ENCODE results near the gene WBP1L. TPM values are rescaled to one million over a fixed set of nuclear protein-coding genes. Genes with fewer than 3 reads are reported as not detected.
"Not testable (repeated sequence)": the region's sequence is repeated elsewhere in the genome, so short reads cannot be mapped to it uniquely, and the experiment has no call there.

Gene WBP1L
- total and polyA plus RNA-seq, 4 donors, result 19.1 to 52.3 (median 45.2) TPM

GRCh38 chr10:102834143-102834542, 90.4 kb downstream of the WBP1L start:
- H3K27me3 ChIP-seq (ENCODE audit: control insufficient read depth in 3 of 3, insufficient read depth in 3 of 3, low read length in 2 of 3), result no peaks in the 10 kb centered on the region
- no peak for ATAC-seq (ENCODE audit: insufficient read depth, low FRiP score)
- H3K4me3 ChIP-seq, result no peak overlapping the region
- DNase-seq, result no peak
- no peak overlapping the region for H3K9ac ChIP-seq (ENCODE audit: insufficient read depth in 1 of 2, low read length in 2 of 2)
- H3K4me1 ChIP-seq (ENCODE audit: control insufficient read depth in 5 of 5, insufficient read depth in 5 of 5, low read length in 5 of 5), result peaks cover 0 to 2% (median 0%) of the 10 kb centered on the region in 5 donors
- no peak overlapping the region for H3K27ac ChIP-seq (ENCODE audit: low read depth in 1 of 2, low read length in 1 of 2)
- no peaks in the 10 kb centered on the region for H3K9me3 ChIP-seq (ENCODE audit: control insufficient read depth in 4 of 4, insufficient read depth in 3 of 4, low read length in 3 of 4)
- 58 to 68% methylated on average over 9 of the region's 9 CpGs for WGBS, 2 donors
- H3K36me3 ChIP-seq (ENCODE audit: control insufficient read depth in 4 of 4, insufficient read depth in 4 of 4, low read length in 4 of 4), result no peaks in the 10 kb centered on the region
- TF ChIP-seq CTCF (IDR thresholded peaks at IDR 0.05; ENCODE audit: control extremely low read depth, extremely low read depth), result no peak

DNA sequence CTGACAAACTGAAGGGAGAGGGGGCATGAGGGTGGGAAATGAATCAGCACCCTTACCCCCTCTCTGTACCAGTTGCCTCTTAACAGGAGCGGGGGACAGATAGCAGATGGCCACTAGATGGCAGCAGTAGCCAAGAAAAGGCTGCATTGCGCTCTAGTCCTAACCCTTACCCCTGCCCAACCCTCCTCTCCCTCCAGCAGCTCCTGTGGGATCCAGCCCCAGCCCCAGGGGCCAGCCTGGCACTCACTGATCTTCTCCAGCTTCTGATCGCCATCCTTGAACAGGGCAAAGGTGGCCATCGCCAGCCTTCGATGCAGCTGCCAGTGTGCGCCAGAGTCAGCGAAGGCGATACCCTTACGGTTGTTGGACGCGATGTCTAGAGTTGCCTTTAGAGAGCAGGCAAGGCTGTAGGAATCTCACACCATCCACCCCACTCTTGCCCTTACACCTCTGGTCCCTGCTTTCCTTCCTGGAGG, 91.3 kb downstream of the WBP1L start:
- Histone ChIP-seq H3K9me3 (ENCODE audit: control insufficient read depth in 4 of 4, insufficient read depth in 3 of 4, low read length in 3 of 4) (no peaks in the 10 kb centered on the region), H3K4me3 (no peak overlapping the region), H3K36me3 (ENCODE audit: control insufficient read depth in 4 of 4, insufficient read depth in 4 of 4, low read length in 4 of 4) (no peaks in the 10 kb centered on the region), H3K9ac (ENCODE audit: insufficient read depth in 1 of 2, low read length in 2 of 2) (no peak overlapping the region), H3K4me1 (ENCODE audit: control insufficient read depth in 5 of 5, insufficient read depth in 5 of 5, low read length in 5 of 5) (peaks cover 0 to 2% (median 0%) of the 10 kb centered on the region in 5 donors), H3K27ac (ENCODE audit: low read depth in 1 of 2, low read length in 1 of 2) (no peak overlapping the region), H3K27me3 (ENCODE audit: control insufficient read depth in 3 of 3, insufficient read depth in 3 of 3, low read length in 2 of 3) (no peaks in the 10 kb centered on the region)
- TF ChIP-seq CTCF (IDR thresholded peaks at IDR 0.05; ENCODE audit: control extremely low read depth, extremely low read depth), result peak; percentile 92
- ATAC-seq (ENCODE audit: insufficient read depth, low FRiP score) (peak; percentile 84), DNase-seq (peak; percentile 82 to 87 (median 83))
- 67% methylated on average over 11 of the region's 11 CpGs for WGBS, 2 donors

DNA sequence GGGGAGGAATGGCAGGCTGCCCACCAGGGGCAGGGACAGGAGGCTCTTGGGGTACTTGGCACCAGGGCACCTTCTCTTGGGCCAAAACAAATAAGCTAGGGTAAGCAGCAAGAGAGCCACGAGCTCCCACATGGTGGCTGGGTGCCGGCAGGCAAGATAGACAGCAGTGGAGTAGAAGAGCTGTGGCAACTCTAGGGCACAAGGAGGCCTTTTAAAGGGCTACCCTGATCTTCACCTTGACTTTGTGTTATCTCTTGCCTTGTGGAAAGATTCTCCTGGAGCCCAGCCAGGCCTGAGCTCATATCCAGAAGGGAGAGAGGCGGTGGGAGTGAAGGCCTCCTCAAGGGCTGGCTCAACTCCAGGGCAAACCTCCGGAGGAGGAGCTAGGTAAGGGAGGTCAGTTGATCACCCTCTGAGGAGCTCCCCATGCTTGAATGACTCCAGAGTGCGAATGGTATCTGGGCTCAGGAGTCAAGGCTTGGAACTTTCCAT, 93.5 kb downstream of the WBP1L start, which contains the start of gene CYP17A1:
Gene CYP17A1, minus strand, starts transcription at position 184 of the 492 bp plus-strand sequence. Its CDS starts 52 bp downstream, at position 132.
- TF ChIP-seq CTCF (IDR thresholded peaks at IDR 0.05; ENCODE audit: control extremely low read depth, extremely low read depth), result no peak
- ATAC-seq (ENCODE audit: insufficient read depth, low FRiP score), result peak; percentile 28
- 50 to 65% methylated on average over 5 of the region's 5 CpGs for WGBS, 2 donors
- DNase-seq, result peak in 1 of 3 donors; percentile 32
- Histone ChIP-seq H3K4me1 (ENCODE audit: control insufficient read depth in 5 of 5, insufficient read depth in 5 of 5, low read length in 5 of 5) (no peaks in the 10 kb centered on the region), H3K36me3 (ENCODE audit: control insufficient read depth in 4 of 4, insufficient read depth in 4 of 4, low read length in 4 of 4) (no peaks in the 10 kb centered on the region), H3K9me3 (ENCODE audit: control insufficient read depth in 4 of 4, insufficient read depth in 3 of 4, low read length in 3 of 4) (no peaks in the 10 kb centered on the region), H3K9ac (ENCODE audit: insufficient read depth in 1 of 2, low read length in 2 of 2) (no peak within 1 kb of the TSS), H3K4me3 (no peak within 1 kb of the TSS), H3K27me3 (ENCODE audit: control insufficient read depth in 3 of 3, insufficient read depth in 3 of 3, low read length in 2 of 3) (no peaks in the 10 kb centered on the region), H3K27ac (ENCODE audit: low read depth in 1 of 2, low read length in 1 of 2) (no peak within 1 kb of the TSS)

DNA sequence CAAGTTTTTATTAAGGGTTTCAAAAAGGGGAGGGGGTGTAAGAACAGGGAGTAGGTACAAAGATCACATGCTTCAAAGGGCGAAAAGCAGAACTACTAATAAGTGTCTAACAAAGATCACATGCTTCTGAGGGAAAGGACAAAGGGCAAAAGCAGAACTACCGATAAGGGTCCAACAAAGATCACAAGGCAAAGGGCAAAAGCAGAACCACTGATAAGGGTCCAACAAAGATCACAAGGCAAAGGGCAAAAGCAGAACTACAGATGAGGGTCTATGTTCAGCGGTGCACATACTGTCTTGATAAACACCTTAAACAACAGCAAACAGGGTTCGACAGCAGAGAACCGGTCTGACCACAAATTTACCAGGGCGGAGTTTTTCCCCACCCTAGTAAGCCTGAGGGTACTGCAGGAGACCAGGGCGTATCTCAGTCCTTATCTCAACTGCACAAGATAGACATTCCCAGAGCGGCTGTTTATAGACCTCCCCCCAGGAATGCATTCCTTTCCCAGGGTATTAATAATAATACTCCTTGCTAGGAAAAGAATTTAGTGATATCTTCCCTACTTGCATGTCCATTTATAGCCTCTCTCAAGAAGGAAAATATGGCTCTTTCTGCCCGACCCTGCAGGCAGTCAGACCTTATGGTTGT, 94.7 kb downstream of the WBP1L start:
- not testable (repeated sequence) for H3K36me3 ChIP-seq (ENCODE audit: control insufficient read depth in 4 of 4, insufficient read depth in 4 of 4, low read length in 4 of 4); H3K27me3 ChIP-seq (ENCODE audit: control insufficient read depth in 3 of 3, insufficient read depth in 3 of 3, low read length in 2 of 3); DNase-seq; ATAC-seq (ENCODE audit: insufficient read depth, low FRiP score); H3K4me3 ChIP-seq; H3K4me1 ChIP-seq (ENCODE audit: control insufficient read depth in 5 of 5, insufficient read depth in 5 of 5, low read length in 5 of 5); H3K27ac ChIP-seq (ENCODE audit: low read depth in 1 of 2, low read length in 1 of 2); H3K9me3 ChIP-seq (ENCODE audit: control insufficient read depth in 4 of 4, insufficient read depth in 3 of 4, low read length in 3 of 4); H3K9ac ChIP-seq (ENCODE audit: insufficient read depth in 1 of 2, low read length in 2 of 2)
- 88 to 89% methylated on average over 9 of the region's 9 CpGs for WGBS, 2 donors

Data from lung (tissue), 12 donors.